Vagina (tissue), 2 donors: ENCODE results near the gene CFAP74. TPM values are rescaled to one million over a fixed set of nuclear protein-coding genes. Genes with fewer than 3 reads are reported as not detected.

Experiments used
- DNase-seq, 2 donors: peaks; one replicate each; pipeline ENCODE4 v3.0.0-alpha.2; 2017; ENCODE audit errors: extremely low spot score in 2 of 2
- H3K27ac ChIP-seq: fragments of 200-600 bp; sonication (generic); one replicate; pipeline ENCODE4 v1.5.1; 2019
- H3K27me3 ChIP-seq: fragments of 200-600 bp; sonication (generic); one replicate; pipeline ENCODE4 v1.5.1; 2019
- H3K36me3 ChIP-seq, 2 donors: fragments of 200-600 bp; sonication (generic); one replicate each; pipeline ENCODE4 v1.5.1; 2017 to 2019
- H3K4me1 ChIP-seq: fragments of 200-600 bp; sonication (generic); one replicate; pipeline ENCODE4 v1.5.1; 2019
- H3K4me3 ChIP-seq, 2 donors: fragments of 200-600 bp; sonication (generic); 1 replicate in 1 of 2; 2 replicates in 1 of 2; pipeline ENCODE4 v1.5.1; 2016 to 2019
- H3K9me3 ChIP-seq: fragments of 200-600 bp; sonication (generic); one replicate; pipeline ENCODE4 v1.5.1; 2019
- POLR2A ChIP-seq, 2 donors: fragments of 450-650 bp; IDR thresholded peaks; one replicate each; pipeline ENCODE4 v1.6.1; 2017; ENCODE audit warnings: antibody characterized with exemption in 2 of 2, mild to moderate bottlenecking in 2 of 2, moderate library complexity in 2 of 2
- POLR2AphosphoS5 ChIP-seq, 2 donors: sonication (generic); formaldehyde crosslinking; IDR thresholded peaks; one replicate each; pipeline ENCODE4 v1.9.0; 2017; ENCODE audit warnings: antibody characterized with exemption in 2 of 2, mild to moderate bottlenecking in 2 of 2, low read depth in 1 of 2; ENCODE audit not compliant: insufficient read depth in 1 of 2
- intact Hi-C: fragments of 100-400 bp; cut with DNase I; formaldehyde crosslinking; loops from one replicate; pipeline ENCODE4 v1.15.1; 2023
- total RNA-seq: library from RNA; depleted of rRNA; stranded (reverse); fragments of >200 nt; gene quantifications from one replicate; pipeline ENCODE4 v1.2.3, GENCODE V29; 2016
- TF ChIP-seq, protein P1 (sequence below), 3 experiments: fragments of 450-650 bp in 2 of 3; fragments of 200-600 bp in 1 of 3; sonication (generic) in 1 of 3; IDR thresholded peaks; one replicate each; pipeline ENCODE4 v1.5.1; 2017 to 2019; ENCODE audit warnings: antibody characterized with exemption in 3 of 3, mild to moderate bottlenecking in 2 of 3, moderate library complexity in 2 of 3

CFAP74 gene
- total RNA-seq, 1 donor from 2014 or later, result not detected

DNA sequence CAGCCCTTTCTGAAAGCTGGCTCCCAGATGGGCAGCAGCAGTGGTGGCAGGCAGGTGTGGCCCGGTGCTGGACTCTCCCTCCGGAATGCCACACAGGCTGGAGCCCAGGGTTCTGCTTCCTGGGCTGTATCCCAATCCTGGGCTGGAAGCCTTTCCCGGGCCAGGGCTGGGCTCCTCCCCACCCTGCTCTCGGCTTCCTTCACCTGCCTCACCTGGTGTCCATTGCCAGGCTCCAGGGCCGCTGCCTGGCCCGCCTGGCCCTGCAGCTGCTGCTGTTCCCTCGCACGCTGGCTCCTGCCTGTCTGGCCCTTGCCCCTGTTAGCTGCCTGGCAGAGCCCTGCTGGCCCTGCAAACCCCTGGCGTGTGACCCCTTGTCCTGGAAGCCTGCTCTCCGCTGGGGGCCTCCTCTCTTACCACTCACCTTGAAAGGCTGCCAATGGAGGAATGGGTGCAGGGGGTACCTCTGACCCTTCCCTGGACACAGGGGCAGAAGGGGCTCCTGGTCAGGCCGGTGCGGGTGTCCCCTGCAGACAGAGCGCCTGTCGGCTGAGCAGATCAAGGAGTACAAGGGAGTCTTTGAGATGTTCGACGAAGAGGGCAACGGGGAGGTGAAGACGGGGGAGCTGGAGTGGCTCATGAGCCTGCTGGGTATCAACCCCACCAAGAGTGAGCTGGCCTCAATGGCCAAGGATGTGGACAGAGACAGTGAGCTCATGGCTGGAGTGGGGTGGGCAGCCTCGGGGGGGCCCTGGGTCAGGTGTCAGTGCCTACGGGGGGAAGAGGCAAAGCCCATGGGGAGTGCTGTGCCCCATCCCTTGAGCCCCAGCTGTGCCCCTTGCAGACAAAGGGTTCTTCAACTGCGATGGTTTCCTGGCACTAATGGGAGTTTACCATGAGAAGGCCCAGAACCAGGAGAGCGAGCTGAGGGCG is 87.4 kb downstream of the CFAP74 start:
- intact Hi-C loops, result no loop called here

DNA sequence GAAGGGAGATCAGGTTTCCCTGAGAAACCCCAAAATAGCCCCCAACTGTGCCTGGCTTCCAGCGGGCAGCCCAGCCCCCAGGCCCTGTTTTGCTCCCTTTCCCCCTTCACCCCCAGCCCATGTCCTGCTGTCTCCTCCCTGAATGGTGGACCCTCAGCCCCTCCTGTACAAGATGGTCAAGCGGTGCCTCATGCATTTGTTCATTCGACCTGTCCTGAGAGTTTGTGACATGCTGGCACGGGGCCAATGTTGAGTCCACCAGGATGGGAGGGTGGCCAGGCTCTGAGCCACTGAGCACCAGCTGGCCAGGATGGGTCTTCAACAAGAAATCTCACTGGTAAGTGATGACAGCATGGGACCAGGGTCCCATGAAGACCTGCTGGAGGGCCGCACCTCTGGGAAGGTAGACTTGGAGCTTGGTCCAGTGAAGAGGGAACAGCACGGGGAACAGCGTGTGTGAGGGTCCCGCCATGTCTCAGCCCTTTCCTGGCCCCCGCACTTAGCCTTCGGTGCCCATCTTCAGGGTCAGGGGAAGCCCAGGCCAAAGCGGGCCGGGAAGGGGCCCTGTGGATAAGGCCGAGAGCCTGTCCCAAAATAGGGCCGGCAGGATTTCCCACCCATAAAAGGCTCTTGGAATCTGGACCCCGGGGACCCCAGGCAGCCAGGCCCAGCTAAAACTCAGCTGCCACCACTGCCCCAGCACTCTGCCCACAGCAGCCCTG is 88.5 kb downstream of the CFAP74 start, which contains the start of gene CALML6:
CALML6 (plus strand) TSS at position 290 of the 722 bp plus-strand sequence; CDS start at position 311, 21 bp downstream.
- Histone ChIP-seq H3K27ac (no peak within 1 kb of the TSS), H3K4me3 (no peak within 1 kb of the TSS), H3K36me3 (no peaks in the 10 kb centered on the region), H3K27me3 (no peaks in the 10 kb centered on the region), H3K4me1 (peaks cover 21% of the 10 kb centered on the region), H3K9me3 (no peaks in the 10 kb centered on the region)
- intact Hi-C loops, result no loop called here
- no peak for DNase-seq
- TF ChIP-seq, protein P1, sequence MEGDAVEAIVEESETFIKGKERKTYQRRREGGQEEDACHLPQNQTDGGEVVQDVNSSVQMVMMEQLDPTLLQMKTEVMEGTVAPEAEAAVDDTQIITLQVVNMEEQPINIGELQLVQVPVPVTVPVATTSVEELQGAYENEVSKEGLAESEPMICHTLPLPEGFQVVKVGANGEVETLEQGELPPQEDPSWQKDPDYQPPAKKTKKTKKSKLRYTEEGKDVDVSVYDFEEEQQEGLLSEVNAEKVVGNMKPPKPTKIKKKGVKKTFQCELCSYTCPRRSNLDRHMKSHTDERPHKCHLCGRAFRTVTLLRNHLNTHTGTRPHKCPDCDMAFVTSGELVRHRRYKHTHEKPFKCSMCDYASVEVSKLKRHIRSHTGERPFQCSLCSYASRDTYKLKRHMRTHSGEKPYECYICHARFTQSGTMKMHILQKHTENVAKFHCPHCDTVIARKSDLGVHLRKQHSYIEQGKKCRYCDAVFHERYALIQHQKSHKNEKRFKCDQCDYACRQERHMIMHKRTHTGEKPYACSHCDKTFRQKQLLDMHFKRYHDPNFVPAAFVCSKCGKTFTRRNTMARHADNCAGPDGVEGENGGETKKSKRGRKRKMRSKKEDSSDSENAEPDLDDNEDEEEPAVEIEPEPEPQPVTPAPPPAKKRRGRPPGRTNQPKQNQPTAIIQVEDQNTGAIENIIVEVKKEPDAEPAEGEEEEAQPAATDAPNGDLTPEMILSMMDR (IDR thresholded peaks at IDR 0.05), result no peak
- TF ChIP-seq POLR2AphosphoS5 (IDR thresholded peaks at IDR 0.05; ENCODE audit: insufficient read depth in 1 of 2, low read depth in 1 of 2), result no peak
- TF ChIP-seq POLR2A (IDR thresholded peaks at IDR 0.05), result no peak

More for the DNA sequence above, 87.4 kb downstream of the CFAP74 start:
- Histone ChIP-seq H3K4me3 (no peak overlapping the region), H3K27ac (no peak overlapping the region), H3K27me3 (no peaks in the 10 kb centered on the region), H3K36me3 (no peaks in the 10 kb centered on the region), H3K4me1 (peaks cover 21% of the 10 kb centered on the region), H3K9me3 (no peaks in the 10 kb centered on the region)
- TF ChIP-seq POLR2AphosphoS5 (IDR thresholded peaks at IDR 0.05; ENCODE audit: insufficient read depth in 1 of 2, low read depth in 1 of 2) (no peak), POLR2A (IDR thresholded peaks at IDR 0.05) (no peak)
- TF ChIP-seq, protein P1 (IDR thresholded peaks at IDR 0.05), result no peak
- DNase-seq, result no peak

DNA sequence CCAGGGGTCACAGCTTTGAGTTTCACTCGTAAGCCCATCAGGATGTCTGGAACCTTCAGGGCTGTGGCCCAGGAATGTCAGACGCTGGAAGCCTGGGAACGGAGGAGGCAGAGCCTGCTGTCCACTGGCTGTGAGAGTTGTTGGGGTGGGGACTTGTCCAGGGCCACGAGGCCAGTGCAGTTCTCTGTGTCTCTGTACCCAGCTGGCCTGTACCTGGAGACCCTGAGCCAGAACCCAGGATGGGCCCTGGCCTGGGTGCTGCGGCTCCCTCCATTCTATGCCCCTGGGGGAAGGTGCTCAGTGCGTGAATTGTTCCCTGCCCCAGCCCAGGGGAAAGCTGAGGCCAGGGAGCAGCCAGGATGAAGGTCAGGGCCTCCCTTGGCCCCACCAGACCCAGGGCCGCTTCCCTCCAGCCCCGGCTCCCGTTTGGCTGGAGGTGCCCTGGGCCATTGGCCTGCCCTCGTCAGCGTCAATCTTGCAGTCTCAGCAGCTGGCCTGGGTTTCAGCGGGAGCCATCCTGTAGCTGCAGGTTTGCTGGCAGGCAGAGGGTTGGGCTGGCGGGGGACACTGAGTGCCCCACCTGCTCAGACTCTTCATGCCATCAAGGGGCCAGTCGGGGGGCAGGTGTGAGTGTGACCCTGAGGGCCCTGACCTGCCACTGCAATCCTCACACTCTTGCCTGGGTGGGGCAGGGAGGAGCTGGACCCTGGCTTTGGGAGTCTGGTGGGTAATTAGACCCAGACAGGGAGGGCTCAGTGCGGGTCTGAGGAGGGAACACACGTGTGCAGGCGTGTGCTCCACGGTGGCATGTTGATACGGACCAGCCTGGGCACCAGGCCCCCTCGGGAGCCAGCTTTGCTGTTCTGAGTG is 89.2 kb downstream of the CFAP74 start:
- intact Hi-C loops, result no loop called here
- H3K27me3 ChIP-seq, result no peaks in the 10 kb centered on the region
- H3K27ac ChIP-seq, result no peak overlapping the region
- TF ChIP-seq POLR2AphosphoS5 (IDR thresholded peaks at IDR 0.05; ENCODE audit: insufficient read depth in 1 of 2, low read depth in 1 of 2) (no peak), POLR2A (IDR thresholded peaks at IDR 0.05) (no peak)
- TF ChIP-seq, protein P1 (IDR thresholded peaks at IDR 0.05), result no peak
- H3K9me3 ChIP-seq, result no peaks in the 10 kb centered on the region
- H3K36me3 ChIP-seq, result no peaks in the 10 kb centered on the region
- H3K4me1 ChIP-seq, result peaks cover 23% of the 10 kb centered on the region
- no peak for DNase-seq
- no peak overlapping the region for H3K4me3 ChIP-seq

DNA sequence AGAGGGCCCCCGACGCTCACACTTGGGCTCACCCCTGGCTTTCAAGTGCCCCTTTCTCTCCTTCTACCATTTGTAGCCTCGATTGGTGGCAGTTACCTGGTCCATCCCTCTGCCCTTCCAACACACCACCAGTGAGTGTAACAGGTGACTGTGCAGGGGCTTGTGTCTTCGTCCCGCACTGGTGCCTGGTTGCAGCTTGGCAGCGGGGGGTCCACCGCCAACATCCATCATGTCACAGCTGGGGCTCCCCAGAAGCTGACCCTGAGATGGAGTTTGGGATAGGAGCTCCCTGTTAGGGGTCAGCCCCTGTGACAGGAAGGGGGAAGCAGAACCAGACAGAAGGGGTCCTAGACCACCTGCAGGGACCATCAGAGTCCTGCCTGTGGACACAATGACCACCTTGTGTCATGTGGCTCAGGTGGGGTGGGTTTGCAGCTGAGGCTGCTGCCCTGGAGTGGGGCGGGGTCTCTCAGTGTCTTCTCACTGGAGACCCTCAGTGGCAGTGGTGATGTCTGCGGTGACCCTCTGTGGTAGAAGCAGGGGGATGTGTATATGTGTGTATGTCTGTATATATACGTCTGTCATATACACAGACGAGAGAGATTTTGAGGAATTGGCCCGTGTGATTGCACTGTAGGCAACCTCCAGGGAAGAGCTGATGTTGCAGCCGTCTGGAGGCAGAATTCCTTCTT is 92.1 kb downstream of the CFAP74 start:
- DNase-seq, result no peak
- H3K9me3 ChIP-seq, result no peaks in the 10 kb centered on the region
- TF ChIP-seq, protein P1 (IDR thresholded peaks at IDR 0.05), result no peak
- TF ChIP-seq POLR2A (IDR thresholded peaks at IDR 0.05) (no peak), POLR2AphosphoS5 (IDR thresholded peaks at IDR 0.05; ENCODE audit: insufficient read depth in 1 of 2, low read depth in 1 of 2) (no peak)
- no peak overlapping the region for H3K27ac ChIP-seq
- intact Hi-C loops, result no loop called here
- H3K4me1 ChIP-seq, result peaks cover 30% of the 10 kb centered on the region
- no peak overlapping the region for H3K4me3 ChIP-seq
- no peaks in the 10 kb centered on the region for H3K27me3 ChIP-seq
- no peaks in the 10 kb centered on the region for H3K36me3 ChIP-seq
